ENCODE data around the gene FARS2. TPM values are rescaled to one million over a fixed set of nuclear protein-coding genes. Genes with fewer than 3 reads are reported as not detected.

FARS2 gene
- total and polyA plus RNA-seq, 2 donors (not counting 1 experiment from before 2014, with no cell fraction given), result 33.0 to 35.5 TPM

DNA sequence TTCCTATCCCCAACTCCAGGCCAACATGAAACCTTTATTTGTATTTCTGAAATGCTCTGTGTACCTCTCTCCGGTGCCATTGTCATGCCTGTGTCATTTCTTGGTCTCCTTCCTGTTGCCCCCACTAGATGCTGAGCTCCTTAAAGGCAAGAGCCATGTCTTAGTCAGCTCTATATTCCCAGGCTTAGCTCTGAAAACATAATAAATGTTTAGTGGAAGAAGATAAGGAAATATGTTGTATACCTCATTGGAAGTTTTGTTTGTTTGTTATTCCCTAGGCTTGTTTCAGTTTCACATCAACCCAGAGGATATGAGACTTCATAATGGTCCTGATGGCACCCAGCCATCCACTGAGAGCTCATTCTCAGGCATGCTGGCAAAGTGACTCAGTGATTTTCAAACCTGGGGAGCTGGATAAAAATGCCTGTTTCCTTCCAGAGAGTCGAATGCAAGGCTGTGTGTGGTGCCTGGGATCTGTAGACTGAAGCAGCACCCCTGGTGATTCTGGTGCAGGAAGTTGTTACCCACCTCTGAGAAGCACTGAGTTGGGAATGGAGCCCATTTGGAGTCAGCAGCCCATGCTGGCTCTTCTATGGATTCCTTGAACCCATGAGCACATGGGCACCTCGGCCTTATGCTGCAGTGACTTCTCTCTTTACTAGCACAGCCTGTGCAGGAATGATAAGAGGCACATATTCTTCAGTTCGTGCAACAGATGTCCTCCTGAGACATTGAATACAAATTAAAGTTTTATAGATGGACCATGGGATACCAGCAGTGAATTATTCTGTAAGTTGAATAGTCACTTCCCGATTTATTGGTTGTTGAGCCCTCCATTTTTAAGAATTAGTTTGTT lies 205.2 kb downstream of the FARS2 start:
- CTCF ChIA-PET, result no interaction called here
- Histone ChIP-seq H3K9ac (ENCODE audit: low read length) (no peak overlapping the region), H3K4me2 (replicated peaks; ENCODE audit: low read depth, low read length, poor library complexity, severe bottlenecking) (no peak overlapping the region), H3K4me1 (ENCODE audit: control insufficient read depth in 2 of 2, insufficient read depth in 2 of 2, low read length in 2 of 2) (peaks cover 3 to 4% of the 10 kb centered on the region in 2 donors), H4K20me1 (ENCODE audit: control insufficient read depth, insufficient read depth, low read length, poor library complexity, severe bottlenecking) (no peaks in the 10 kb centered on the region), H3K4me3 (ENCODE audit: control extremely low read depth in 1 of 5, extremely low read depth in 1 of 5, insufficient read depth in 1 of 5, low read depth in 2 of 5, low read length in 4 of 5) (no peak overlapping the region), H3K27me3 (replicated peaks in 1 of 4; ENCODE audit: control extremely low read depth in 1 of 4, control insufficient read depth in 3 of 4, insufficient read depth in 4 of 4, low read length in 3 of 4) (no peaks in the 10 kb centered on the region), H3K27ac (ENCODE audit: low read length in 2 of 2) (no peak overlapping the region), H3K79me2 (ENCODE audit: control insufficient read depth, insufficient read depth, low read length) (no peaks in the 10 kb centered on the region), H3K9me3 (ENCODE audit: control extremely low read depth in 1 of 3, control insufficient read depth in 2 of 3, insufficient read depth in 1 of 3, low read length in 2 of 3) (no peaks in the 10 kb centered on the region), H2AFZ (ENCODE audit: insufficient read depth, low read depth, low read length, poor library complexity, severe bottlenecking) (no peak overlapping the region), H3K36me3 (replicated peaks in 1 of 2; ENCODE audit: control extremely low read depth in 1 of 2, control insufficient read depth in 1 of 2, extremely low read depth in 1 of 2, insufficient read depth in 2 of 2, low read length in 1 of 2) (no peaks in the 10 kb centered on the region)
- no peak for DNase-seq
- 79% methylated on average over 3 of the region's 5 CpGs for WGBS (ENCODE audit: insufficient coverage)
- no peak for ATAC-seq (ENCODE audit: low read depth)
- Mint-ChIP-seq H3K27me3 (no peaks in the 10 kb centered on the region), H3K4me1 (peaks cover 5% of the 10 kb centered on the region), H3K9me3 (ENCODE audit: insufficient read depth) (no peaks in the 10 kb centered on the region), H3K4me3 (no peak overlapping the region), H3K27ac (no peak overlapping the region)
- intact Hi-C loops (cut with micrococcal nuclease), result no loop called here
- TF ChIP-seq EZH2 (IDR thresholded peaks at IDR 0.05; ENCODE audit: borderline replicate concordance, insufficient read depth, low read depth, low read length, poor library complexity, severe bottlenecking), result no peak
- TF ChIP-seq, protein P1, sequence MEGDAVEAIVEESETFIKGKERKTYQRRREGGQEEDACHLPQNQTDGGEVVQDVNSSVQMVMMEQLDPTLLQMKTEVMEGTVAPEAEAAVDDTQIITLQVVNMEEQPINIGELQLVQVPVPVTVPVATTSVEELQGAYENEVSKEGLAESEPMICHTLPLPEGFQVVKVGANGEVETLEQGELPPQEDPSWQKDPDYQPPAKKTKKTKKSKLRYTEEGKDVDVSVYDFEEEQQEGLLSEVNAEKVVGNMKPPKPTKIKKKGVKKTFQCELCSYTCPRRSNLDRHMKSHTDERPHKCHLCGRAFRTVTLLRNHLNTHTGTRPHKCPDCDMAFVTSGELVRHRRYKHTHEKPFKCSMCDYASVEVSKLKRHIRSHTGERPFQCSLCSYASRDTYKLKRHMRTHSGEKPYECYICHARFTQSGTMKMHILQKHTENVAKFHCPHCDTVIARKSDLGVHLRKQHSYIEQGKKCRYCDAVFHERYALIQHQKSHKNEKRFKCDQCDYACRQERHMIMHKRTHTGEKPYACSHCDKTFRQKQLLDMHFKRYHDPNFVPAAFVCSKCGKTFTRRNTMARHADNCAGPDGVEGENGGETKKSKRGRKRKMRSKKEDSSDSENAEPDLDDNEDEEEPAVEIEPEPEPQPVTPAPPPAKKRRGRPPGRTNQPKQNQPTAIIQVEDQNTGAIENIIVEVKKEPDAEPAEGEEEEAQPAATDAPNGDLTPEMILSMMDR (IDR thresholded peaks at IDR 0.05), result no peak
- POLR2A ChIA-PET, result no interaction called here

DNA sequence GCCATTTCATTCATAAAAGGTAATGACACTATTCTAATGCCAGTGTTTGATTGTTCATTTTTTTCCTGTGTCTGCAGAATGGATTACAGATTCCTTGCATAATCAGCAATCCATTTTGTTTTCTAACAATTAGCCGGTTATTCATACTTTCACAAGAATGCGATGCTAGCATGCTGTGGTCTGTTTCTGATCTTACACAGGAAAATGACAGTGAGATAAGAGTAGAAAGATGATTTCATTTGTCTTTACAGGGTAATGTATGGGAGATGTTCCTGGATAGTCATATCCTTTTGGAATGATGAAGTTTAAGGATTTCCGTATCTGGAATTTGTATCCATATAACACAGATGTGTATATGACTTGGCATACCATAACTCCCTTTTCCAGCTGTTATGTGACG lies 207.3 kb downstream of the FARS2 start:
- H3K27ac Mint-ChIP-seq, result no peak overlapping the region
- Histone ChIP-seq H3K27me3 (replicated peaks in 1 of 4; ENCODE audit: control extremely low read depth in 1 of 4, control insufficient read depth in 3 of 4, insufficient read depth in 4 of 4, low read length in 3 of 4) (no peaks in the 10 kb centered on the region), H2AFZ (ENCODE audit: insufficient read depth, low read depth, low read length, poor library complexity, severe bottlenecking) (no peak overlapping the region), H3K4me1 (ENCODE audit: control insufficient read depth in 2 of 2, insufficient read depth in 2 of 2, low read length in 2 of 2) (peaks cover 3 to 4% of the 10 kb centered on the region in 2 donors), H3K79me2 (ENCODE audit: control insufficient read depth, insufficient read depth, low read length) (no peaks in the 10 kb centered on the region), H4K20me1 (ENCODE audit: control insufficient read depth, insufficient read depth, low read length, poor library complexity, severe bottlenecking) (no peaks in the 10 kb centered on the region), H3K4me2 (replicated peaks; ENCODE audit: low read depth, low read length, poor library complexity, severe bottlenecking) (no peak overlapping the region), H3K27ac (ENCODE audit: low read length in 2 of 2) (no peak overlapping the region), H3K9ac (ENCODE audit: low read length) (no peak overlapping the region), H3K4me3 (ENCODE audit: control extremely low read depth in 1 of 5, extremely low read depth in 1 of 5, insufficient read depth in 1 of 5, low read depth in 2 of 5, low read length in 4 of 5) (no peak overlapping the region), H3K9me3 (ENCODE audit: control extremely low read depth in 1 of 3, control insufficient read depth in 2 of 3, insufficient read depth in 1 of 3, low read length in 2 of 3) (no peaks in the 10 kb centered on the region), H3K36me3 (replicated peaks in 1 of 2; ENCODE audit: control extremely low read depth in 1 of 2, control insufficient read depth in 1 of 2, extremely low read depth in 1 of 2, insufficient read depth in 2 of 2, low read length in 1 of 2) (no peaks in the 10 kb centered on the region)
- H3K4me1 Mint-ChIP-seq, result no peaks in the 10 kb centered on the region
- intact Hi-C loops (cut with micrococcal nuclease), result no loop called here
- ATAC-seq (ENCODE audit: low read depth) (no peak), DNase-seq (no peak)
- POLR2A ChIA-PET, result no interaction called here
- no CpG with 5 or more reads among the region's 4 CpGs for WGBS (ENCODE audit: insufficient coverage)
- TF ChIP-seq, protein P1 (IDR thresholded peaks at IDR 0.05), result no peak
- no peak for TF ChIP-seq EZH2 (IDR thresholded peaks at IDR 0.05; ENCODE audit: borderline replicate concordance, insufficient read depth, low read depth, low read length, poor library complexity, severe bottlenecking)
- no peaks in the 10 kb centered on the region for H3K27me3 Mint-ChIP-seq
- CTCF ChIA-PET, result interaction anchor here (0.9 to 1.5 kb wide), 4 partner anchors 38 to 1079 kb away, joined by 3 to 5 read pairs (median 3); no protein-coding TSS in a partner anchor
- H3K4me3 Mint-ChIP-seq, result no peak overlapping the region
- H3K9me3 Mint-ChIP-seq (ENCODE audit: insufficient read depth), result no peaks in the 10 kb centered on the region
